Jurkat, Clone E6-1 (cell line): Measurements from ENCODE around the gene RAD18.

Experiments
- DNase-seq: peaks from one replicate; pipeline ENCODE4 v3.0.0-alpha.2; 2011; ENCODE audit warnings: low read depth, low spot score
- H3K4me3 ChIP-seq: 2 replicates; pipeline ENCODE4 v1.5.1; 2011; ENCODE audit warnings: mild to moderate bottlenecking, low read length, control low read depth, moderate library complexity

Gene RAD18

GRCh38 chr3:8970971-8971589 is 7.8 kb upstream of the RAD18 start:
- peak; percentile 67 for DNase-seq
- no peak overlapping the region for H3K4me3 ChIP-seq

- no peak for DNase-seq
- no peak overlapping the region for H3K4me3 ChIP-seq
Measured at GRCh38 chr3:8969241-8969640, 6.0 kb upstream of the RAD18 start.

DNA sequence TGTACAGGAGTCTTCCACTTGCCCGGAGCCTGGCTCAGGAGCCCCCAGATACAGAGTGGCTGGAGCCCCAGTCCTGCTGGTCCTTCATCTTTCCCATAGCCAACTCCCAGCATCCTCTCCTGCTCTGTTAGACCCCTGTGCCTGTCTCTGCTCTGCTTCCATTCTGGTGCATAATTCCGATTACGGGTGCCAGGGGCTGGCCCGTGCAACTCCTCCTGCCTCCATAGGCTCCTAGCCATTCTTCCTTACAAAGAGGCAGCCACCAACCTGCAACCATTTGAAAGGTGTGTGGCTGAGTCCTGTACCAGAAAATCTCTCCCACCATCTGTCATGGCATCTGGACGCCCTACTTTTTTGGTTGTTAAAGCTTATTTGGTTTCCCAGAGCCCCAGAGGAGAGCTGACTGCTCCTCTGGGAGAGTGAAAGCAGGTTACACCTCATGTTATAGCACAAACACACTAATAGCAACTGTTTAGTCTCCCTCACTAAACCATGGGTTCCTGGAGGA is 5.2 kb upstream of the RAD18 start:
- H3K4me3 ChIP-seq, result no peak overlapping the region

DNA sequence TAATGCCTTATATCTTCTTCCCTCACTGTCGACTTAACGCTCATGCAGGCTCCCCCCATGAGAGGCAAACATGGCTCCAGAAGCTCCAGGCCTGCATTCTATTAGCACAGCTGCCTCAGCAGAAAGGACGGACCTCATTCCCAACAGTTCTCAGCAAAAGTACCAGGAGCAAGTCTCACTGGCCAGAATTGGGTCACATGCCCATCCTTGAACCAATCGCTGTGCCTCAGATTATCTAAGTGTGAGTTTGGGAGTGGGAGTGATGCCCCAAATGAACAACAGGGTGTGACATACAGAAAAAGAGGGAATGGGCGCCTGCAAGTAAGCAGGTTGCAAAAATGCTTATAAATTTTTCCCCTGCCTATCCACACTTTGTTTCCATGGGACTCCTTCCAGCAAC is 4.3 kb upstream of the RAD18 start:
- DNase-seq, result no peak
- no peak overlapping the region for H3K4me3 ChIP-seq

More for the DNA sequence above, 5.2 kb upstream of the RAD18 start:
- DNase-seq, result no peak

- no peak overlapping the region for H3K4me3 ChIP-seq
- no peak for DNase-seq
Measured at GRCh38 chr3:8966820-8967348, 3.6 kb upstream of the RAD18 start.

DNA sequence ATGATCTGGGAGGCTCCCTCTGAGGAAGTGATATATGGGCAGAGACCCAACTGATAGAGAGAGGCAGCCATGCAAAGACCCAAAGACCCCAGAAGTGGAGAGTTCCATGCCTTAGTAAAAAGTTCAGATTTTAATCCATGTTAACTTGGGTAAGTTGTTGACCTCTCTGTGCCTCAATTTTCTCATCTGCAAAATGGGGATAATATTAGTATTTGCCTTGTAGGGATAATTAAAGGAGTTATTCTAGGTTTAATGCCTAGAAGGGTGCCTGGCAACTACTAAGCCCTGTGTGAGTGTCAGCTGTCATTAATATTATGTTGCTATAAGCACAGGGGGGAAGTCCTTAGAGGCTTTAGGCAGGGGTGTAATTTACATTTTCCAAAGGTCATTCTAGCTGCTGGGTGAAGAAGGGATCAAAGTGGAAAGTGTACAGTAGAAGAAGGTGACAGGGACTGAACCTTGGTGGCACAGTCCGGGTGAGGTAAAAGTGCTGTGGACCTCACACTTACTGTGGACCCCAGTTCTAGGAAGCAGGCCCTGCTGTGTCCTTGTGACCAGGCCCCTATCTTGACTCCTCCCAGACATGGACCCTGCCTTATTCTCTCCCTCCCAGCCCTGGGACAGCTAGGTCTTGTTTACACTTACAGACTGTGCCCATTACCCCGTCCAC is 3.0 kb upstream of the RAD18 start:
- no peak overlapping the region for H3K4me3 ChIP-seq
- no peak for DNase-seq

DNA sequence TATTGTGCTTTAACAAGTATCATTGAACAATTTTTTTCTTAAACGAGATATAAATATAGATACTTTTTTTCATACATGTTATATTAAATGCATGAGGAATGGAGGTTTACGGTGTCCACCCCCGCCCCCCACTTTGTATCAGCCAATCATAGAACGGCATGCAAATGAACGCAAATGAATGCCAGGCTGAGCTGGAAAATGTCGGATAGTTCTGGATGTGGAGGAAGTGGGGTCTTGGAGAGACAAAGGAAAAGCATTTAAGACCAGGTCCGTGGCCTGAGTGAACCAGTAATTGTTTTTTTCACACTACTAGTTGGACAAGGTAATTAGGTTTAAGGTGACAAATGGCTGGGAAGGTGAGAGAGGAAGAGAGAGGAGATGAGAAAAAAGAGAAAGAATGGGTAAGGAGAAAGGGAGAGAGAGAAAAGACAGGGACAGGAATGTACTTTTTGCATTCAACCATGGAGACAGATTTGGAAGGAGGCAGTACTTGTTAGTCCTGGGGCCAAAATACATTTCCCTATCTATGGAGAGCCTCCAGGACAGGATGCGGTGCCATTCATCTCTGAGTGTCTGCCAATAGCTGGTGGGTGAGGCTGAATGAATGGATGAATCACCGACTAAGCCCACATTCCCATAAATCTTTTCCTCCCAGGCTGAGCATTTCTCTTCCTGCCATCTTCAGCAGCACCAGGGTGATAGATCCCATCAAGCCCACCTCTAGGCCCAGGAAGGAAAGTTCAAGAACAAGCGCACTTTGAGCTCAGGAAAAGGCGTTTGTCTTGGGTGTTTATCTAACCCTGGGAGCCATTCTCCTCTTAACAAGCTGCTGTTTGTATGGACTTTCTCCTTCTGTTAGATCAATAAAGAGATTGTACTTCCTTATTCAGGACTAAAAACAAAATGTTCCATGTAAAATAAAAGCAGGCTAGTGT is 1.4 kb upstream of the RAD18 start:
- no peak for DNase-seq
- no peak overlapping the region for H3K4me3 ChIP-seq

DNA sequence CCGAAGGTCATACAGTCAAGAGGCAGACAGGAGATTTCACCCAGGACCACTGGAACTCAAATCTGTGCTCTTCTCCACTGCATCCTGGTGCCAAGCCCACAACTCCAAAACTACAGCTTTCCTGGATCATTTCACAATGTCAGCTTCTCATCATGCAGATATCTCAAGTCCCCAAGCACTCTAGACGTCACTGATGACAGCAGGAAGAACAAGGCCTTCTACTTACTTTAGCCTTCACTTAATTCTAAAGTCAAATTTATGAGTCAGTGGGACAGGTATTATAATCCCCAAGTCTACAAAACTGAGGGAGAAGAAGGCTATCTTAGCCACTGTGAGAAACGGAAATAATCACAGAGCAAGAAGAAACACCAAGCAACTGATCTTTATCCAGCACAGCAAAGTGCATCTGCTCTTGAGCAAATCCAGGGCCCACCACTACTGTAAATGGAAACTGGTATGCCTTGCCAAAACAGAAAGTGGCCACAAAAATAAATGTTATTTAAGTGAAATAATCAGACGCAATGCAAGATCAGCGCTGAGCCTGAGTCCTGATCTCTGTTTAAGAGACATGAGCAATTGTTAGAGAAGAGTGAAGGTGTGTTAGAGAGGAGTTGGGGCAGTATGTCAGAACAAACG is 928 bp downstream of the RAD18 start:
- DNase-seq, result no peak
- H3K4me3 ChIP-seq, result peak overlapping the region; percentile 59

GRCh38 chr3:8959668-8960067 is 3.6 kb downstream of the RAD18 start:
- no peak for DNase-seq

GRCh38 chr3:8954938-8955763 is 8.1 kb downstream of the RAD18 start:
- no peak overlapping the region for H3K4me3 ChIP-seq

More at GRCh38 chr3:8959668-8960067, 3.6 kb downstream of the RAD18 start:
- H3K4me3 ChIP-seq, result no peak overlapping the region

GRCh38 chr3:8953313-8953712 is 10.0 kb downstream of the RAD18 start:
- DNase-seq, result no peak
- no peak overlapping the region for H3K4me3 ChIP-seq

More at GRCh38 chr3:8954938-8955763, 8.1 kb downstream of the RAD18 start:
- DNase-seq, result no peak

- no peak for DNase-seq
- no peak overlapping the region for H3K4me3 ChIP-seq
Measured at GRCh38 chr3:8952130-8952529, 11.1 kb downstream of the RAD18 start.

GRCh38 chr3:8945890-8946600 is 17.2 kb downstream of the RAD18 start:
- H3K4me3 ChIP-seq, result no peak overlapping the region
- no peak for DNase-seq

- no peak overlapping the region for H3K4me3 ChIP-seq
- DNase-seq, result no peak
Measured at GRCh38 chr3:8942746-8943488, 20.4 kb downstream of the RAD18 start.

- no peak for DNase-seq
- H3K4me3 ChIP-seq, result no peak overlapping the region
Measured at GRCh38 chr3:8942115-8942514, 21.2 kb downstream of the RAD18 start.

GRCh38 chr3:8938021-8938420 is 25.3 kb downstream of the RAD18 start:
- DNase-seq, result peak; percentile 25
- no peak overlapping the region for H3K4me3 ChIP-seq
